DND-41 (cell line): ENCODE data around the gene CCDC107.

Experiments used
- ATAC-seq: fragments of 200-7000 bp; cut with Tn5 transposase; 3 replicates; pipeline ENCODE4 v1.9.1; 2021; ENCODE audit warnings: low read depth; ENCODE audit not compliant: insufficient read depth
- DNase-seq: peaks from one replicate; pipeline ENCODE4 v3.0.0-alpha.2; 2020
- H2AFZ ChIP-seq: 2 replicates; pipeline ENCODE4 v1.6.0; 2012; ENCODE audit warnings: low read depth, low read length
- H3K27ac ChIP-seq: 2 replicates; pipeline ENCODE4 v1.5.1; 2012; ENCODE audit warnings: low read length, inconsistent platforms
- H3K27me3 ChIP-seq: fragments of 200-600 bp; sonication (generic); 2 replicates; pipeline ENCODE4 v1.6.0; 2012; ENCODE audit warnings: low read length, mild to moderate bottlenecking, inconsistent platforms; ENCODE audit not compliant: insufficient read depth, poor library complexity
- H3K36me3 ChIP-seq: 2 replicates; pipeline ENCODE4 v1.5.1; 2012; ENCODE audit warnings: low read length, inconsistent platforms; ENCODE audit not compliant: insufficient read depth
- H3K4me1 ChIP-seq: 2 replicates; pipeline ENCODE4 v1.5.1; 2012; ENCODE audit warnings: mild to moderate bottlenecking, low read length; ENCODE audit not compliant: insufficient read depth
- H3K4me2 ChIP-seq: 2 replicates; pipeline ENCODE4 v1.6.0; 2012; ENCODE audit warnings: mild to moderate bottlenecking, moderate library complexity, low read length, inconsistent platforms; ENCODE audit not compliant: insufficient read depth
- H3K4me3 ChIP-seq, 2 experiments: fragments of 200-600 bp in 1 of 2; shearing (Covaris generic) in 1 of 2; 2 replicates each; pipeline ENCODE4 v1.5.1; 2012 to 2016; ENCODE audit warnings: inconsistent platforms in 2 of 2, low read length in 2 of 2, mild to moderate bottlenecking in 2 of 2, low read depth in 1 of 2, moderate library complexity in 1 of 2
- H3K79me2 ChIP-seq: 2 replicates; pipeline ENCODE4 v1.6.0; 2012; ENCODE audit warnings: low read length, inconsistent platforms; ENCODE audit not compliant: insufficient read depth
- H3K9ac ChIP-seq: 2 replicates; pipeline ENCODE4 v1.6.0; 2012; ENCODE audit warnings: low read depth, mild to moderate bottlenecking, inconsistent platforms, low read length, moderate library complexity
- H3K9me3 ChIP-seq: 2 replicates; pipeline ENCODE4 v1.5.1; 2012; ENCODE audit warnings: low read length, moderate library complexity, mild to moderate bottlenecking, inconsistent platforms; ENCODE audit not compliant: insufficient read depth, severe bottlenecking
- H4K20me1 ChIP-seq: 2 replicates; pipeline ENCODE4 v1.6.0; 2012; ENCODE audit warnings: low read length; ENCODE audit not compliant: insufficient read depth
- EZH2 ChIP-seq: IDR thresholded peaks from 3 replicates; pipeline ENCODE4 v1.6.1; 2012; ENCODE audit warnings: borderline replicate concordance, low read depth, mild to moderate bottlenecking, moderate library complexity, low read length, inconsistent platforms; ENCODE audit not compliant: severe bottlenecking
- TF ChIP-seq, protein P1 (sequence below): IDR thresholded peaks from 2 replicates; pipeline ENCODE4 v1.5.1; 2012; ENCODE audit warnings: borderline replicate concordance, low read length, moderate library complexity, mild to moderate bottlenecking; ENCODE audit not compliant: poor library complexity, severe bottlenecking; ENCODE audit errors: extremely low read depth

The CCDC107 gene

DNA sequence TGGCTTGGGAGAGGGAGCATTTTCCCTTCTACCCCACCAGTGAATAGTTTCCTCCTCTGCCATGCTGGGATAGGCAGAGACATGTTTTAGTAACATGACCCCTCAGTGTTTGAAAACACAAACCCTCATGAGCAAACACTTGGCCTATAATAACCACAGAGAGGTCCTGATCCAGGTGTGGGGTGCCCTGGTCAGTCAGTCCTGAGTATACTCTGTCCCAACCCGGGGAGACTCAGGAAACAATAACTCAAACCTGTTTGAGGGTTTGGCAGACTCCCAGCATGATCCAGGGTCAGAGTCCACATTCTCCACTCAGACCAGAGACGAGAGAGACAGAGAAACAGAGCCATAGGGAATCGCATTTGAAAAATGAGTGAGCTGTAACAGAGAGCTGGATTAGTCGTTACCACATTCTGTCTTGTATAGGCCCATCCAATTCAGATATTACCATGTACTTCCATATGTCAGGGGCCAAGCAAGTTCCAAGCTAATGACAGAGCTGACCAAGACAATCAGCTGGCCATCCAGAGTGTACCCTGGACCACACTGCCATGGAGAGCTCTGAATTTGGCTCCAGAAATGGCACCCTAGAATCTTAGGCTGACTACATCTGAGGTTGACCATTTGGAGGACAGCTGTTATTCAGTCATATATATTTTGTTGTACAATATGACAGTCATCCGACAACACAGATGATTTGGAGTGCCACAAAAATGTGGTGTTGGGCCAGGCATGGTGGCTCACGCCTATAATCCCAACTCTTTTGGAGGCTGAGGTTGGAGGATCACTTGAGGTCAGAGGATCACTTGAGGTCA is 11.4 kb downstream of the CCDC107 start:
- Histone ChIP-seq H3K9ac (no peak overlapping the region), H3K4me2 (no peak overlapping the region), H4K20me1 (no peaks in the 10 kb centered on the region), H3K4me1 (peaks cover 27% of the 10 kb centered on the region), H2AFZ (no peak overlapping the region), H3K4me3 (no peak overlapping the region), H3K36me3 (no peaks in the 10 kb centered on the region), H3K27ac (no peak overlapping the region), H3K27me3 (no peaks in the 10 kb centered on the region), H3K79me2 (0 out of 2 replicates have a peak, but pooled peaks cover 3% of the 10 kb centered on the region), H3K9me3 (no peaks in the 10 kb centered on the region)
- no peak for TF ChIP-seq EZH2
- TF ChIP-seq, protein P1, sequence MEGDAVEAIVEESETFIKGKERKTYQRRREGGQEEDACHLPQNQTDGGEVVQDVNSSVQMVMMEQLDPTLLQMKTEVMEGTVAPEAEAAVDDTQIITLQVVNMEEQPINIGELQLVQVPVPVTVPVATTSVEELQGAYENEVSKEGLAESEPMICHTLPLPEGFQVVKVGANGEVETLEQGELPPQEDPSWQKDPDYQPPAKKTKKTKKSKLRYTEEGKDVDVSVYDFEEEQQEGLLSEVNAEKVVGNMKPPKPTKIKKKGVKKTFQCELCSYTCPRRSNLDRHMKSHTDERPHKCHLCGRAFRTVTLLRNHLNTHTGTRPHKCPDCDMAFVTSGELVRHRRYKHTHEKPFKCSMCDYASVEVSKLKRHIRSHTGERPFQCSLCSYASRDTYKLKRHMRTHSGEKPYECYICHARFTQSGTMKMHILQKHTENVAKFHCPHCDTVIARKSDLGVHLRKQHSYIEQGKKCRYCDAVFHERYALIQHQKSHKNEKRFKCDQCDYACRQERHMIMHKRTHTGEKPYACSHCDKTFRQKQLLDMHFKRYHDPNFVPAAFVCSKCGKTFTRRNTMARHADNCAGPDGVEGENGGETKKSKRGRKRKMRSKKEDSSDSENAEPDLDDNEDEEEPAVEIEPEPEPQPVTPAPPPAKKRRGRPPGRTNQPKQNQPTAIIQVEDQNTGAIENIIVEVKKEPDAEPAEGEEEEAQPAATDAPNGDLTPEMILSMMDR: no peak
- DNase-seq: no peak
- ATAC-seq: no peak

DNA sequence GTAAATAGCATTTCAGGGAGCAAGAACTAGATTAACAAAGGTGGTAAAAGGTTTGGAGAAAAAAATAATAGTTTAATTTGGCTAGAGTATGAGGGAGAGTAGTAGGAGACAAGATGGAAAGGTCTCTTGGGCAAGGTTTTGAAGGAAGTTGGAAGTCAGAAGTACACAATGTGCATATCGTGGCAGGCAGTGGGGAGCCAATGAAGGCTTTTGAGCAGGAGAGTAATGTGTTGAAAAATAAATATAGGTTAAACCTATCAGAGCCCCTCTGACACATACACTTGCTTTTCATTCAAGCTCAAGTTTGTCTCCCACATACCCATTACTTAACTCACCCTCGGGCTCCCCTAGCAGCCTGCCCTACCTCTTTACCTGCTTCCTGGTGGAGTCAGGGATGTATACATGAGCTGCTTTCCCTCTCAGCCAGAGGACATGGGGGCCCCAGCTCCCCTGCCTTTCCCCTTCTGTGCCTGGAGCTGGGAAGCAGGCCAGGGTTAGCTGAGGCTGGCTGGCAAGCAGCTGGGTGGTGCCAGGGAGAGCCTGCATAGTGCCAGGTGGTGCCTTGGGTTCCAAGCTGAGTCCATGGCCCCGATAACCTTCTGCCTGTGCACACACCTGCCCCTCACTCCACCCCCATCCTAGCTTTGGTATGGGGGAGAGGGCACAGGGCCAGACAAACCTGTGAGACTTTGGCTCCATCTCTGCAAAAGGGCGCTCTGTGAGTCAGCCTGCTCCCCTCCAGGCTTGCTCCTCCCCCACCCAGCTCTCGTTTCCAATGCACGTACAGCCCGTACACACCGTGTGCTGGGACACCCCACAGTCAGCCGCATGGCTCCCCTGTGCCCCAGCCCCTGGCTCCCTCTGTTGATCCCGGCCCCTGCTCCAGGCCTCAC is 15.3 kb downstream of the CCDC107 start, which contains the start of gene CA9:
CA9 (plus strand) TSS at position 797 of the 893 bp plus-strand sequence; CDS start at position 829, 32 bp downstream.
- Histone ChIP-seq H3K9me3 (no peaks in the 10 kb centered on the region), H2AFZ (no peak within 1 kb of the TSS), H3K9ac (no peak within 1 kb of the TSS), H3K4me3 (no peak within 1 kb of the TSS), H3K27me3 (no peaks in the 10 kb centered on the region), H3K4me1 (no peaks in the 10 kb centered on the region), H3K79me2 (no peaks in the 10 kb centered on the region), H3K36me3 (no peaks in the 10 kb centered on the region), H3K4me2 (no peak within 1 kb of the TSS), H4K20me1 (no peaks in the 10 kb centered on the region), H3K27ac (no peak within 1 kb of the TSS)
- DNase-seq: no peak
- no peak for TF ChIP-seq EZH2
- TF ChIP-seq, protein P1: no peak
- no peak for ATAC-seq

DNA sequence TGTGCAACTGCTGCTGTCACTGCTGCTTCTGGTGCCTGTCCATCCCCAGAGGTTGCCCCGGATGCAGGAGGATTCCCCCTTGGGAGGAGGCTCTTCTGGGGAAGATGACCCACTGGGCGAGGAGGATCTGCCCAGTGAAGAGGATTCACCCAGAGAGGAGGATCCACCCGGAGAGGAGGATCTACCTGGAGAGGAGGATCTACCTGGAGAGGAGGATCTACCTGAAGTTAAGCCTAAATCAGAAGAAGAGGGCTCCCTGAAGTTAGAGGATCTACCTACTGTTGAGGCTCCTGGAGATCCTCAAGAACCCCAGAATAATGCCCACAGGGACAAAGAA is 15.9 kb downstream of the CCDC107 start:
- H3K9me3 ChIP-seq: no peaks in the 10 kb centered on the region
- H4K20me1 ChIP-seq: no peaks in the 10 kb centered on the region
- H3K4me3 ChIP-seq: no peak overlapping the region
- DNase-seq (no peak), ATAC-seq (no peak)
- TF ChIP-seq, protein P1: no peak
- TF ChIP-seq EZH2: no peak
- no peak overlapping the region for H3K27ac ChIP-seq
- no peak overlapping the region for H3K9ac ChIP-seq
- no peaks in the 10 kb centered on the region for H3K36me3 ChIP-seq
- H2AFZ ChIP-seq: no peak overlapping the region
- H3K4me1 ChIP-seq: no peaks in the 10 kb centered on the region
- no peak overlapping the region for H3K4me2 ChIP-seq
- H3K79me2 ChIP-seq: no peaks in the 10 kb centered on the region
- no peaks in the 10 kb centered on the region for H3K27me3 ChIP-seq
